HG03432 (cell line): ENCODE data around the gene AXL.
A peak's percentile ranks its signal among the peaks of the same experiment; 100 is the strongest.

Experiments
- ATAC-seq: cut with Tn5 transposase; IDR thresholded peaks from one replicate; pipeline ENCODE4 v1.9.1; 2021; ENCODE audit warnings: mild to moderate bottlenecking, moderate library complexity; ENCODE audit not compliant: unreplicated experiment

AXL gene

GRCh38 chr19:41233748-41234240 is 14.8 kb downstream of the AXL start:
- ATAC-seq: no peak

DNA sequence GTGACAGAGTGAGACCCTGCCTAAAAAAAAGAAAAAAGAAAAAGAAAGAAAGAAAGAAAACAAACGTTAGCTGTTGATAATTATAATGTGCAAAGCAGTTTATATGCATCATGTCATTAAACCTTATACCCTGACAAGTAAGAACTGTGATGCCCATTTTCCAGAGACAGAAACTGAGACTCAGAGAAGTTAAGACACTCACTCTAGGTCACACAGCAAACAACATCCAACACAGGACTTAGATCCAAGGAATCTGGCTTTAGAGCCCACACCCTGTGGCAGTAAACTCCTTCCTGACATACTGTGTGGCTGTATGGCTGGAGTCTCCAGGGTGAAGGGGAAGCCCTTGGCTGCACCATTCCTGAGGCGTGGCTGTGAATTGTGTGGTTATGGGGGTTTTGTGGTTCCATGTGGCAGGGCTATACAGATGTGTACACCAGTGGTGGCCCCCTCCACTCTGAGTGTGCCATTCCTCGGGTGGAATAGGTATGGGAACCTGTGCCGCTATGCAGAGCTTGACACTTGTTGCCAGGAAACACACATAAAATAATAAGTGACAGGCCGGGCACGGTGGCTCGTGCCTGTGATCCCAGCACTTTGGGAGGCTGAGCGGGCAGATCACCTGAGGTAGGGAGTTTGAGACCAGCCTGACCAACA is 15.6 kb downstream of the AXL start:
- ATAC-seq: no peak

DNA sequence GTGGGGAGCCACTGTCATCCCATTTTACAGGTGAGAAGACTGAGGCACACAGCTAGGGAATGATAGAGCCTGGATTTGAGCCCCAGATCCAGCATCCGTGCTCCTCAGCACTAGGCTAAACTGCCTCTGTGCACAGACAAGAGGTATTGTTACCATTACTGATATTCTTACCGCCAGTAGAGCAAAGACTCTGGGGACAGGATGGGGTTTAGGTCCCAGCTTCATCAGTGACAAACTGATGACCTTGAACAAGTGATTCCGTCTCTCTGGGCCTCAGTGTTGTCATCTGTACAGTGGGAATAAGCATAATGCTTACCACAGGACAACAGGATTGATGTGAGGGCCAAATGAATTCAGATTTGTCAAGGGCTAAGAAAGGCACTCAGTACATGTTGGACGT is 16.5 kb downstream of the AXL start:
- no peak for ATAC-seq

GRCh38 chr19:41238244-41238643 is 19.2 kb downstream of the AXL start:
- ATAC-seq: no peak

DNA sequence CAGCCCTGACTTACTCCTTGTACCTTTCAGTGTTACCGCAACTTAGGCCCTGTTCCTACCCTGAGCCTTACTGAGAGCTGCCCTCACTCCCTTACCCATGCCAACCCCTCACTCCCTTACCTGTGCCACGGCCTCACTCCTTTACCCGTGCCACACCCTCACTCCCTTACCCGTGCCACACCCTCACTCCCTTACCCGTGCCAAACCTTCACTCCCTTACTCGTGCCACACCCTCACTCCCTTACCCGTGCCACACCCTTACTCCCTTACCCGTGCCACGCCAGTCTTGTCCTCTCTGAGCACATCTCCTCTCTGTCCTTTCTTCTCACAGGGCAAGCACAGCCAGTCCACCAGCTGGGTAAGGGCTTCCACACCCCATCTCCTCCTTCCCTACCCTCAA is 20.3 kb downstream of the AXL start:
- ATAC-seq: no peak

DNA sequence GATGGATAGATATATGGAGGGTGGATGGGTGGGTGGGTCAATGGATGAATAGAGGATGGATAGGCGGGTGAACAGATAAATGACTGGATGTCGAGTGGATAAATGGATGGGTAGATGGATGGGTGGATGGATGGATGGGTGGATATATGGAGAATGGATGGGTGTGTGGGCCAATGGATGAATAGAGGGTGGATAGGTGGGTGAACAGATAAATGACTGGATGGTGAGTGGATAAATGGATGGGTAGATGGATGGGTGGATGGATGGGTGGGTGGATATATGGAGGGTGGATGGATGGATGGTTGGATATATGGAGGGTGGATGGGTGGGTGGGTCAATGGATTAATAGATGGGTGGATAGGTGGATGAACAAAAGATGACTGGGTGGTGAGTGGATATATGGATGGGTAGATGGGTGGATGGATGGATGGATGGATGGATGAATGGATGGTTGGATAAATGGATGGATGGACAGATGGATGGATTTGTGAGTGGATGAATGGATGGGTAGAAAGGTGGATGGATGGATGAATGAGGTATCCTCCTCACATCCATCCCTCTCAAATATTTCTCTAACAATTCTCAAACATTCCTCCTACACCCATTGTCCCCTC is 21.0 kb downstream of the AXL start:
- no peak for ATAC-seq

DNA sequence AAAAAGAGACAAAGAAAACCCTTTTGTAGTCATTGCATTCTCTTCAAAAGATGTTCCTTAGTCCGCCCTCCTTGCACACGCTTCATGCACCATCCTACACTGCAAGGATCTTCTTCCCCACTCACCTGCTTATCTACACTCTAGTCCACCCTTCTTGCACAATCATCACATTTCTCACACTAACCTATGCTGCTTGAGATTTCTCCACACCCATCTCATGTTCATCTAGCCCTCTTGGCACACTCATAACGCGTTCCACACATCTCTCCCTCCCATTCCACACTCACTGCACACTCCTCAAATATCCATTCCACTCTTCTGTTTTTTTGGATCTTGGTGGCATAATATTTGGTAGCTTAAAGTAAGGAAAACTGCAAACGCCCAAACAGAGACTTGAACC is 22.8 kb downstream of the AXL start:
- ATAC-seq: no peak

GRCh38 chr19:41244117-41244516 is 25.1 kb downstream of the AXL start:
- no peak for ATAC-seq

- no peak for ATAC-seq
These were observed 26.8 kb downstream of the AXL start for GRCh38 chr19:41245843-41246242.

- ATAC-seq: no peak
These were observed 29.9 kb downstream of the AXL start for GRCh38 chr19:41248895-41249294.

GRCh38 chr19:41249707-41250423 is 30.8 kb downstream of the AXL start:
- ATAC-seq: no peak

DNA sequence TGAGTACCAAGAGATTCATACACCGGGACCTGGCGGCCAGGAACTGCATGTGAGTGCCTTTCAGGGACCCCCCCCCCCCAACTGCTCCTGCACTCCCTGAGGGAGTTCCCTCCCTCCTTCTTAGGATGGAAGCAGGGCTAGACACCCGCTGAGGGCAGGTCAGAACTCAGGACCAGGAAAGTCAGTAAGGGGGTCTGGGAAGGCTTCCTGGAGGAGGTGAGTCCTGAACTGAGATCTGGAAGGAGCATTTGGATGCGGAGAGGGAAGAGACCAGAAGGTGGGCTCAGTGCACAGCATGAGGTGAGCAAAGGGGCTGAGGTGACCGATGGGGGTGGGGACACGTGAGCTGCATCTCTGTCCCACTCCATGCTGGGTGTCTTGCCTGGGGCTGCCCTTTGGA is 34.6 kb downstream of the AXL start:
- ATAC-seq: no peak

- no peak for ATAC-seq
These were observed 36.1 kb downstream of the AXL start for GRCh38 chr19:41255171-41255570.

- ATAC-seq: no peak
These were observed 42.6 kb downstream of the AXL start for GRCh38 chr19:41261474-41262190.

- peak; percentile 13 for ATAC-seq
These were observed 44.2 kb downstream of the AXL start for GRCh38 chr19:41263042-41263849.

- peak; percentile 74 for ATAC-seq
These were observed 45.0 kb downstream of the AXL start, which contains the start of gene HNRNPUL1 for GRCh38 chr19:41263850-41264580. HNRNPUL1 (plus strand) TSS chr19:41264372; CDS start chr19:41264504, 132 bp downstream.

DNA sequence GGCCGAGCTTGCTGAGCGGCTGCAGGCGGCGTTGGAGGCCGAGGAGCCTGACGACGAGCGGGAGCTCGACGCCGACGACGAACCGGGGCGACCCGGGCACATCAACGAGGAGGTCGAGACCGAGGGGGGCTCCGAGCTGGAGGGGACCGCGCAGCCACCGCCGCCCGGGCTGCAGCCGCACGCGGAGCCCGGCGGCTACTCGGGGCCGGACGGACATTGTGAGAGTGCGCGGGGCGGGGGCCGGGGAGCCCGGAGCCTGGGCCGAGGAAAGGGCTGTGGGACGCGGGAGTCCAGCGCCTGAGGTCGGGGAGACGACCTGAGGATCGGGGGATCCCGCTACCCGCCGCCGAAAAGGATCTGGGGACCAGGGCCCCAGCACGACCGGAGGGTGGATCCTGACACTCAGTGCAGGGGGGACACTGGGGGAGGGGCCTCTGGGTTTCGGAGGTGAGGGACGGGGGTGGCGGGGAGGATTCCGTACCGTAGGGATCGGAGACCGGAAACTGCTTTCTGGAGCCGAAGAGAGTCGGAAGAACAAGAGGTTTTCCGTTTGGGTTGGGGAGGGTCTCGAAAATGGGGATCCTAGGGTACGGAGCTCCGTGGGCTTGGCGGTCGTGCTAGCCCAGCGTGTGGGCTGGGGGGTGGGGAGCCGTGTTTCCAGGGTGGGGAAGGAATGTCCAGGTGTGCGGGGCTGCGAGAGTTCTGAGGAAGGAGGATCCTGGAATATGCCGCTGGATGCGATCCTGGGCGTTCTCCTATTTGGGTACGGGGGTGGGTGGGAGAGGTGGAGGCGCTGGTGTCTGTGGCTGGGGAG is 45.8 kb downstream of the AXL start:
- no peak for ATAC-seq

DNA sequence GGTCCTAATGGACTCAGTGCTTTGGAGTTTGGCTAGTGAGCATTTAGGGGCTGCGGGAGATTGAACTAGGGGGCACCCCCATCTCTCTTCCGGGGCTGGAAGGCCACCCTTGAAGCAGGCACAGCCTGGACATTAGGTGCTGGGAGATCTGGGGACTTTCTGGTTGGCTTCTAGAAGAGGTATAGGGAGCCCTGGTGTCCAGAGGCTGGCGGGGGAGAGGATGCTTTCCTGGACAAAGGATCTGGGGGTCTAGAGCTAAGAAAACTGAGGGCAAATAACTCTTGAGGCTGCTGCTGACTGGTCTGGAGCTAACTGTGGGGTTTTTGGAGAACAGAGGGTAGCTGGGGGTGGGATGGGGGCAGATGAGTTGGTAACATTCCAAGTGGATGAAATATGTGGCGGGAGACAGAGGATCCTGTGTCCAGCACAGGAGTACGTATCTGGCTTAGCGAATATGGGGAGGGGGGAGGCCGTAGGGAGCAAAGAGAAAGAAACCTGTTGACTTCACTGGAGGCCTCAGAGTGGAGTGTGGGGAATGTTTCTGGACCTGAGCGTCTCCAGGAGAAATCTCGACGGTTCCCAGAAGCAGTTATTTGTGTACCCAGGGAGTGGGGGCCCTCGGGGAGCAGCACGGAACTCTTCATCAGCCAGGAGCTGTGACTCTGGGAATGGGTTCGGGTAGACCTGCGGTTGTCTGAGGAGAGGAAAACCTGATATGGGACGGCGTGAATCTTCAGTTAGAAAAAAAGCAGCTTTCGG is 46.6 kb downstream of the AXL start:
- no peak for ATAC-seq
